GM12872 (cell line): Measurements from ENCODE around the gene TTC13.

ENCODE experiments used
- TF ChIP-seq, protein P1 (sequence below): IDR thresholded peaks from 3 replicates; pipeline ENCODE4 v1.5.1; 2011; ENCODE audit warnings: low read depth, mild to moderate bottlenecking, low read length, moderate library complexity; ENCODE audit not compliant: insufficient read depth

The TTC13 gene

DNA sequence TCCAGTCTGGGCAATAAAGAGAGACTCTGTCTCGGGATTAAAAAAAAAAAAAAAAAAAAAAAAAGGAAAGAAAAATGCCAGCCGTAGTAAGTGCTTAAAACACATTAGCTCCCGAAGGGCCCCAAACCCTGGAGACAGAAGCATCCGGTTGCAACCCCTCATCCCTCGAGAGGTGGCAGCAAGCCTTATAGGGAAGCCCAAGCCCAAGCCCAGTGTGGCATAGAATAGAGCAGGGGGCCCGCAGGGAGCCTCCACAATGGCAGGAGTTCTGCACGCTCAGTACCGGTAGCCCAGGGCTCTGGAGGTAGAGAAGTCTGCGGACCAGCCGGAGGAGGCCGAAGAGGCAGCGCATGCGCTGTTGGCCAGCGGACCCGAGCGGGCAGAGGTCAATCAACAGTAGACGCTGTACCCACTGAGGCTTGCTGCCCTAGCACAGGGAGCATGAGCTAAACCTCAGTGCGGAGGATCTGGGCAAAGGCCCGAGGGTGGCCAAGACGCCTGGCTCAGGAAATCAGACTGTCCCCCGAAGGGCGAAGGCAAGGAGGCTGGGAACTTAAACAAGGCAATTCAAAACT lies 76.2 kb downstream of the TTC13 start:
- TF ChIP-seq, protein P1, sequence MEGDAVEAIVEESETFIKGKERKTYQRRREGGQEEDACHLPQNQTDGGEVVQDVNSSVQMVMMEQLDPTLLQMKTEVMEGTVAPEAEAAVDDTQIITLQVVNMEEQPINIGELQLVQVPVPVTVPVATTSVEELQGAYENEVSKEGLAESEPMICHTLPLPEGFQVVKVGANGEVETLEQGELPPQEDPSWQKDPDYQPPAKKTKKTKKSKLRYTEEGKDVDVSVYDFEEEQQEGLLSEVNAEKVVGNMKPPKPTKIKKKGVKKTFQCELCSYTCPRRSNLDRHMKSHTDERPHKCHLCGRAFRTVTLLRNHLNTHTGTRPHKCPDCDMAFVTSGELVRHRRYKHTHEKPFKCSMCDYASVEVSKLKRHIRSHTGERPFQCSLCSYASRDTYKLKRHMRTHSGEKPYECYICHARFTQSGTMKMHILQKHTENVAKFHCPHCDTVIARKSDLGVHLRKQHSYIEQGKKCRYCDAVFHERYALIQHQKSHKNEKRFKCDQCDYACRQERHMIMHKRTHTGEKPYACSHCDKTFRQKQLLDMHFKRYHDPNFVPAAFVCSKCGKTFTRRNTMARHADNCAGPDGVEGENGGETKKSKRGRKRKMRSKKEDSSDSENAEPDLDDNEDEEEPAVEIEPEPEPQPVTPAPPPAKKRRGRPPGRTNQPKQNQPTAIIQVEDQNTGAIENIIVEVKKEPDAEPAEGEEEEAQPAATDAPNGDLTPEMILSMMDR, result no peak

DNA sequence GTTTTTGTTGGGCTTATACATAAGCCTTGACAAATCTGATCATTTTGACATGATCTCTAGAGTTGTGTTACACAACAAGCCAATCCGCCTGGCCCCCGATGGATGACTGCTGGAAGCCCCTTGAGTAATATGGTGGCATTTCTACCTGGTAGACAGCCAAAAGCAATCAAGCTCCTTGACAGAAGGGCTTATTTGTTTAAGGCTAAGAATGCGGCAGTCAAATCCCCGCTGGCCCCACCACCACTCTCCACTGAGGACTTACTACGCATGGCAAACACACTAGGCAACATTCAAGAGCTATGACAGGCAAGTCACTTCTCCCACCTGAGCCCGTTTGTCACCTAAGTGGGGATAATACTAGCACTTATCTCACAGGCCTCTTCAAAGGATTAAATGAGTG lies 77.0 kb downstream of the TTC13 start:
- TF ChIP-seq, protein P1, result no peak

DNA sequence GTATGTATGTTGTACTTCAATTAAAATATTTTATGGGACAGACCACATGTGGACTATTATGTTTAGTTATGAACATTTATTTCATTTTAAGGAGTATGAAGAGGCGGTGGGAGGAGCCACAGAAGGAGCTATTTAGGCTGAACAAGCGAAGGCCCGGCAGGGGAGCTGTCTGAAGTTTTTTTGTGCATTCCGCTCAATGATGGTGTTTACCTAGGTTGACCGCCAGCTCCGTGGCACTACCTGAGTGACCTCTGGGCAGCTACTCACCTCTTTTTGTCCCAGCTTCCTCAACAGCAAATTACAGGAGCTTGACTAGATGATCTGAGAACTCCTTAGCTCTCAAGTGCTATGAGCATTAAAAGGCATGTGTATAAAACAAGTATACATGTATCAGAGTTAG lies 77.7 kb downstream of the TTC13 start:
- TF ChIP-seq, protein P1, result no peak

DNA sequence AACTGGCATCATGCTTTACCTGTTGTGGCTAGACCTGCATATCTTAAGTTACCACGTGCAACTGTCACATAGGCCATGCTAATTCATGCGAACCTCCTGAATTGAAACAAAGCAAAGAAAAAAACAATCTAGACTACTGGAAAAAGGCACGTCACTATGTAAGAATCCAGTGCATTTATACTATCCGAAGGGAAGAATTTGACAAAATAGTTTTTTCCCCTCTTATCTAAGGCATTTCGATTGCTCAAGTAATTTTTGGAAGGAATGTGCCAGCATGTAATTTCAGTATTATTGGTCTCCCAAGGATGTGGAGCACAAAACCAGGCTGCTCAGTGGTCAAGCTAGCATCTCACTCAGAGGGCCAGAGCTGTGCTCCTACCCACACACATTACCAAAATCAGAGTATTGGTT lies 78.8 kb downstream of the TTC13 start:
- TF ChIP-seq, protein P1, result no peak

DNA sequence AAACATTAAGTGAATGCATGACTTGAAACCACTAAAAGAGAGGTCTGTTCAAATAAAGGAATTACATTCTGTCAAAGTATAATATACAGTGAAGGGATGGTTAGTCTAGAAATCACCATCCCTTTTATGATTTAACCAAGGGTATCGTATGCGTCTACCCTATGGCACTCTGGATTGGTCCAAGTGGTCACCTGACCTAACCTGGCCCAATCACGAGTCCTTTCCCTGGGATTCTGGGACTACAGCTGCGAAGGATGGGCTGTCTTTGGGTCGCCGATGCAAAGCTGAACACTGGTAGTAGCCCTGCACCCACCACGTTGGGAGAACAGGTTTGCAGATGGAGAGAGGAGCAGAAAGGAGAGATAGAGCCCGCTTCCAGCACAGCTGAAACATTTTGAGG lies 79.9 kb downstream of the TTC13 start:
- TF ChIP-seq, protein P1, result no peak

DNA sequence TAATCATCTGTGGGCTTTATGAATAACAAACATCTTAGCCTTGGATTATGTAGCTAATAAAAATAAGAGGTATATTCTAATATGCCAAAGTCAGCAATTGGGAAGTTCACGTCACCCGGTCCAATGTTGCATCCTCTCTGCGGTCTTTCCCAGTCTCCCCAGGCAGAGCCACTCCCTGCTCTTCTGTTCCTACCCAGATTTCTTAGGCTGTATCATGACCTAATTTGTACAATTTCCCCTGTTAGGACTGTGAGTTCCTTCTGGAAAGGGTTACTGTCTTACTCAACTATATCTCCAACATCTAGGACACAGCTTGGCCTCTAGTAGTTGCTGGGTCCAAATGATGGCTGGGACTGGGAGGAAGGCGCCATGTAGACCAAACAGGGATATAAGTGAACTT lies 80.5 kb downstream of the TTC13 start:
- TF ChIP-seq, protein P1, result no peak

DNA sequence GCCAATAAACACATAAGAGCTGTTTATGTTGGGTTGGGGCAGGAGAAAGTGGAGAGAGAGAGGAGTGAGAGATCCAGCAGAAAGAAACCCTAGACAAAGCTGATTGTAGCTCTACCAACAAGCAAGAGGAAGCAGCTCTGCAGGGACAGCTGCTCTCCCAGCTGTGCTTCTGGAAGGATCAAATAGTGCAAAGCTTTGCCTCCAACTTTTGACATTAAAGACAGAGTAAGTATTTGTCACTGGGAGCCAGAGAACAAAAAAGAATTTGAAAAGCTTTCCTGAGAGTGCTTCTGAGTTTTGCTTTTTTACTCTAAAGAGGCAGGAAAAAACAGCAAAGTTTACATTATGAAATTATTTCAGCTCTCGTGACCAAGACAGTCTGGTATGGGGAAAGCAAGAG lies 81.9 kb downstream of the TTC13 start:
- TF ChIP-seq, protein P1, result no peak
